Measurements from ENCODE around the gene LARP4. TPM values are rescaled to one million over a fixed set of nuclear protein-coding genes. Genes with fewer than 3 reads are reported as not detected.

Gene LARP4
- total RNA-seq, 4 donors from 2014 or later, result 42.5 to 77.3 (median 50.0) TPM

DNA sequence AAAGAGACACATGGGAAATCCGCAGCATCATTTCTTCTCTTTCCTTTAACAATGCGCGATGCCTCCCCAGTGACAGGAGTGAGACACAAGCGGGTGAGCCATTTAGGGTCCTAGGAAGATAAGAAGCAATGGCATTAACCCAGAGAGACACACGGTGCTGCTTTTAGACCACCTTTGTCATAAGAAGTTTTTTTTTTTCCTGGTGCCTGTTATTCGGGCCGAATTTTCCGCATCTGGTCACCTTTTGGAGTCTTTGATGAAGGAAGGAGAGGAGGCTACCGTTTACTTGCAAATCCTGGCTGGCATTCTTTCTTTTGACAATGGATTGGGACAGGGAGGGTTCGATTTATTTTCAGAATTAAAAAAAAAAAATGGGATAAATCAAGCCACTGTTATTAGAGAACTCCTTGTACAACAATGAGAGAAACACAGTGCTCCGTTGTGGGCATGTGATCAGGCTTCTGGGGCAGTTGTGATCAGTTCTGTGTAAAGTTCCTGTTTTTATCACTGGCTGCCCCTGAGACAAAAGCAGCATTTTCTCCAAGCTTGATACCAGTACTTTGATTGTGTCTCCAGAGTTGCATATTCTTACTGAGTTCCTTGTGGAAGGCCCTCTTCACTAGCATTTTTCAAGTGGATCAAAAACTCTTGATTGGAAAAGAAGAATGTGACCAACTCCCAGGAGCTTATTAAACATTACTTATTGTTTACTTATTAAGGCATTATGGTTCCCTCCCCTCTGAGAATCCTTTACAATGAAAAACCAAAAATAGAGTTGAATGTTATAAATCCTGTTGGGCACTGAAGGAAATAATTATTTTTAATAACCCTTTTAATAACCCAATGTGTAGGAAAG is 105.2 kb downstream of the LARP4 start:
- WGBS, 2 donors, result 6% methylated on average over 11 of the region's 11 CpGs
- peaks cover 16 to 39% of the 10 kb centered on the region in 2 donors for H3K4me1 ChIP-seq

GRCh38 chr12:50506753-50507473 is 106.2 kb downstream of the LARP4 start:
- no peaks in the 10 kb centered on the region for H3K9me3 ChIP-seq
- peak overlapping the region in 1 of 3 donors; percentile 75 for H3K4me3 ChIP-seq (replicated peaks in 1 of 3)
- 37 to 60% methylated on average over 2 of the region's 2 CpGs for WGBS, 2 donors
- TF ChIP-seq POLR2A (IDR thresholded peaks at IDR 0.05), result no peak
- TF ChIP-seq, protein P1, sequence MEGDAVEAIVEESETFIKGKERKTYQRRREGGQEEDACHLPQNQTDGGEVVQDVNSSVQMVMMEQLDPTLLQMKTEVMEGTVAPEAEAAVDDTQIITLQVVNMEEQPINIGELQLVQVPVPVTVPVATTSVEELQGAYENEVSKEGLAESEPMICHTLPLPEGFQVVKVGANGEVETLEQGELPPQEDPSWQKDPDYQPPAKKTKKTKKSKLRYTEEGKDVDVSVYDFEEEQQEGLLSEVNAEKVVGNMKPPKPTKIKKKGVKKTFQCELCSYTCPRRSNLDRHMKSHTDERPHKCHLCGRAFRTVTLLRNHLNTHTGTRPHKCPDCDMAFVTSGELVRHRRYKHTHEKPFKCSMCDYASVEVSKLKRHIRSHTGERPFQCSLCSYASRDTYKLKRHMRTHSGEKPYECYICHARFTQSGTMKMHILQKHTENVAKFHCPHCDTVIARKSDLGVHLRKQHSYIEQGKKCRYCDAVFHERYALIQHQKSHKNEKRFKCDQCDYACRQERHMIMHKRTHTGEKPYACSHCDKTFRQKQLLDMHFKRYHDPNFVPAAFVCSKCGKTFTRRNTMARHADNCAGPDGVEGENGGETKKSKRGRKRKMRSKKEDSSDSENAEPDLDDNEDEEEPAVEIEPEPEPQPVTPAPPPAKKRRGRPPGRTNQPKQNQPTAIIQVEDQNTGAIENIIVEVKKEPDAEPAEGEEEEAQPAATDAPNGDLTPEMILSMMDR (IDR thresholded peaks at IDR 0.05), result no peak
- peak overlapping the region in 1 of 3 donors; percentile 16 for H3K27ac ChIP-seq
- intact Hi-C loops (cut with DNase I), result loop anchor here (5.0 kb wide), 1 partner anchor 130 kb away; no protein-coding TSS in a partner anchor
- no peaks in the 10 kb centered on the region for H3K36me3 ChIP-seq
- H3K27me3 ChIP-seq, result no peaks in the 10 kb centered on the region
- DNase-seq, result no peak
- peaks cover 16 to 39% of the 10 kb centered on the region in 2 donors for H3K4me1 ChIP-seq

More for the DNA sequence above, 105.2 kb downstream of the LARP4 start:
- H3K4me3 ChIP-seq (replicated peaks in 1 of 3), result peak overlapping the region in 2 of 3 donors; percentile 75 to 92
- TF ChIP-seq, protein P1 (IDR thresholded peaks at IDR 0.05), result no peak
- no peak for TF ChIP-seq POLR2A (IDR thresholded peaks at IDR 0.05)
- no peaks in the 10 kb centered on the region for H3K36me3 ChIP-seq
- H3K27ac ChIP-seq, result peak overlapping the region; percentile 94 to 96 (median 96)
- no peaks in the 10 kb centered on the region for H3K9me3 ChIP-seq
- DNase-seq, result peak; percentile 22 to 29
- no peaks in the 10 kb centered on the region for H3K27me3 ChIP-seq
- intact Hi-C loops (cut with DNase I), result loop anchor here (5.0 kb wide), 1 partner anchor 131 kb away; no protein-coding TSS in a partner anchor

DNA sequence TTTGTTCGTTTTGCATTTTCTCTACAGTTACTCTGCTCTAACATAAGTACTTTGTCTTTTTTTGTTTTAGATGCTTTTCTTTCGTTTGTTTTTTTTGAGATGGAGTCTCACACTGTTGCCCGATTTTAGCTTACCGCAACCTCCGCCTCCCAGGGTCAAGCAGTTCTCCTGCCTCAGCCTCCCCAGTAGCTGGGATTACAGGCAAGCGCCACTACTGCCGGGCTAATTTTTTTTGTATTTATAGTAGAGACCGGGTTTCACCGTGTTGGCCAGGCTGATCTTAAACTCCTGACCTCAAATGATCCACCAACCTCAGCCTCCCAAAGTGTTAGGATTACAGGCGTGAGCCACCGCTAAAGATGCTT is 106.8 kb downstream of the LARP4 start:
- no peak for DNase-seq
- no peaks in the 10 kb centered on the region for H3K9me3 ChIP-seq
- H3K27ac ChIP-seq, result no peak overlapping the region
- no peak overlapping the region for H3K4me3 ChIP-seq (replicated peaks in 1 of 3)
- intact Hi-C loops (cut with DNase I), result loop anchor here (5.0 kb wide), 1 partner anchor 130 kb away; no protein-coding TSS in a partner anchor
- TF ChIP-seq, protein P1 (IDR thresholded peaks at IDR 0.05), result no peak
- TF ChIP-seq POLR2A (IDR thresholded peaks at IDR 0.05), result no peak
- peaks cover 16 to 39% of the 10 kb centered on the region in 2 donors for H3K4me1 ChIP-seq
- WGBS, 2 donors, result 85% methylated on average over 11 of the region's 11 CpGs
- no peaks in the 10 kb centered on the region for H3K27me3 ChIP-seq
- no peaks in the 10 kb centered on the region for H3K36me3 ChIP-seq

GRCh38 chr12:50507930-50508329 is 107.2 kb downstream of the LARP4 start:
- Histone ChIP-seq H3K9me3 (no peaks in the 10 kb centered on the region), H3K4me1 (peaks cover 16 to 39% of the 10 kb centered on the region in 2 donors), H3K27me3 (no peaks in the 10 kb centered on the region), H3K27ac (no peak overlapping the region), H3K4me3 (replicated peaks in 1 of 3) (no peak overlapping the region), H3K36me3 (no peaks in the 10 kb centered on the region)
- intact Hi-C loops (cut with DNase I), result loop anchor here (5.0 kb wide), 1 partner anchor 129 kb away; no protein-coding TSS in a partner anchor
- 81 to 82% methylated on average over 2 of the region's 2 CpGs for WGBS, 2 donors
- no peak for TF ChIP-seq POLR2A (IDR thresholded peaks at IDR 0.05)
- TF ChIP-seq, protein P1 (IDR thresholded peaks at IDR 0.05), result no peak
- DNase-seq, result peak in 1 of 2 donors; percentile 21
